NAMALWA (cell line): ENCODE measurements around the gene PPP2R2D.
"Not testable (repeated sequence)": the region's sequence is repeated elsewhere in the genome, so short reads cannot be mapped to it uniquely, and the experiment has no call there.

Experiments
- DNase-seq: peaks from one replicate; pipeline ENCODE4 v3.0.0-alpha.2; 2015; ENCODE audit warnings: low spot score

Gene PPP2R2D

DNA sequence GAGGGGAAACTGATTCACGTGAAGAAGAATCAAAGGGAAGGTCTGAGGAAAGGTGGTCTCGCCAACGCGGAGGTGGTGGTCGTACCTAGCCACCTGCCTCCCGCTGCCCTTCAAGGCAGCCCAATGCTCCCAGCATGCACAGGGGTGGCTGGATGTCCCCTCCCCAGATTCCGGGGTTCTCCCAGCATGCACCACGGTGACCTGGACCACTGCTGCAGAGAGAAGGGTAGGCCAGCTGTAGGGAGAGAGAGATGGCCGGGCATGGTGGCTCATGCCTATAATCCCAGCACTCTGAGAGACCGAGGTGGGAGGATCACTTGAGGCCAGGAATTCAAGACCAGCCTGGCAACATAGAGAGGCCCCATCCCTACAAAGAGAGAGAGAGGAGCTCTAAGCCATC, 32.4 kb upstream of the PPP2R2D start:
- DNase-seq, result no peak

DNA sequence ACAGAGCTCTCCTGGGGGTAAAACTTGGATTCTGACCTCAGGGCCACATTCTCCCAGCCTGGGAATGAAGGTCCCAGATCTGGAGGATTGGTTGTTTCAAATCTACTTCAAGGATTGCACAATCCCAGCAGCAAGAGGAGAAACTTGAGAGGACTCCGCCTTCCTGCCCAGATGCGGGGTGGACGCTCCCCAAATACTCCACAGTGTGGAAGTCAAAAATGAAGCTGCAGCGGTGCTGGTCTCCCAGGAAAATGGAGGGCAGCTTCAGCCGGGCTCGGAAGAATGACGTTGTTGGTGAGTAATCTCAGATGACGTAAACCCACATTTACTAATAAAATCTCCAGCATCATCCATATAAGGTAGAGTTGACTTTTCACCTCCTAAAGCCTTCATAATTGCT, 31.5 kb upstream of the PPP2R2D start:
- DNase-seq, result no peak

DNA sequence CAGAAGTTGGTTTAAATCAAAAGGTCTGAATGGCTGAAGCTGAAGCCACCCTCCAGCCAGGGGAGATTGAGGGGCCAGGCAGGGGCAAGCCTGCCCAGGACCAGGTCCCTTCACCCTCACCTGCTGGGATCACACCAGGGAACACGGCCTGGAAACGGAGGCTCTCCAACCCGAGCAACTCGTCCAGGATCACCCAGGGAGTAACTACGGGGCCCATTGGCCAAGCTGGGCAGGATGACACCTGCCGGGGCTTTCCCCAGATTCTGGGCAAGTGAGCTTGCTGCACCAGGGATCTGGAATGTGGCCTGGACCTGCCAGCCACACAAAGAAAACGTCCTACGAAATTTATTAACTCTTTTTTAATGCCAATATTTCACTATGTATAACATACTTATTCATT, 30.4 kb upstream of the PPP2R2D start:
- no peak for DNase-seq

DNA sequence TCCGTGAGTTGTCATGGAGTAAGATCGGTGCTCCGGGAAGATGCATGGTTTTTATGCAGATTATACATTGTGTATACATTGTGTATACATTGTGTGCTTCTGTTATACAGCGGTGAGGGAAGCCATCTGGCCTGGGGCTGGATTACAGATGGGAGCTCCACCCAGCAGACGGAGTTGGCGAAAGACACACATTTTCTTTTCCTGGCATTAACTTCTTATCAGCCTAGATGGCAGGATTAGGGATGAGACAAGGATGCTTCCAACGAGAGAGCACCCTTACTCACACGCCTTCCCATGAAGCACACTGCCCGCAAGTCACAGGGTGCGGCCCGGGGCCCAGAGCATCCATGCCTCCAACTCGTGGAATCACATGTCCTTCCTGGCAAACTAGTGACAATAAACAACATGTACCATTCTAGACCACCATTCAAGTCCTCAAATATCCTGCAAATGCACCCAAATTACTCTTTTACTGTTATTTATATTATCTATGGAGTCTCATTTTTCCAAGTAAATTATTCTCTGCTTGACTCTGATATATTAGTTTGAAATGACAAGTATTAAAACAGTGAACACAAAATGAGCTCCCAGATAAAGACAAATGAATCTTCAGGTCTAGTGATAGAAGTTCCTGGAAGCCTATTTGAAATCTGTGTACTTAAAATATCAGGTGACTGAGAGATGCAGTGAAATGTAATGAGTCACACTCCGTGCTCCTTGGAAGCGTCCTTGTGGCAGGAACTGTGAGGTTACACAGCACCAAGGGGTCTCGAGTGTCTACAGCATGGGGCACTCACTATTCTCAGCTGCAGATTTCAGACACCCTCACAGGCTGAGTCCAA, 29.8 kb upstream of the PPP2R2D start:
- no peak for DNase-seq

DNA sequence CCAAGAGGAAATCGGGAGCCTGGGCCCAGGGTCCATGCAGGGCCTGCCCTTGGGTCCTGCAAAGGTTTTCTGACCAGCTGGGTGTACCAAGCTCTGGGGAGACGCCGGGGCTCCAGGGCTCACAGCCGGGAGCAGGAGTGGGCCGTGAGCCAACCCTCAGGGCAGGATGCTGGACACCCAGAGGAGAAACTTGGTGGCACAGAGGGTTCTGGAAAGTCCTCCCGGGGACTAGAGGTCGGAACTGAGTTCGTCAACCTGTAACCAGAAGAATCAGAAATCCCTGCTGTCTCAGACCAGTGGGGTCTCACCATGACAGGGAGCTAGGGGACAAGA, 29.2 kb upstream of the PPP2R2D start:
- no peak for DNase-seq

DNA sequence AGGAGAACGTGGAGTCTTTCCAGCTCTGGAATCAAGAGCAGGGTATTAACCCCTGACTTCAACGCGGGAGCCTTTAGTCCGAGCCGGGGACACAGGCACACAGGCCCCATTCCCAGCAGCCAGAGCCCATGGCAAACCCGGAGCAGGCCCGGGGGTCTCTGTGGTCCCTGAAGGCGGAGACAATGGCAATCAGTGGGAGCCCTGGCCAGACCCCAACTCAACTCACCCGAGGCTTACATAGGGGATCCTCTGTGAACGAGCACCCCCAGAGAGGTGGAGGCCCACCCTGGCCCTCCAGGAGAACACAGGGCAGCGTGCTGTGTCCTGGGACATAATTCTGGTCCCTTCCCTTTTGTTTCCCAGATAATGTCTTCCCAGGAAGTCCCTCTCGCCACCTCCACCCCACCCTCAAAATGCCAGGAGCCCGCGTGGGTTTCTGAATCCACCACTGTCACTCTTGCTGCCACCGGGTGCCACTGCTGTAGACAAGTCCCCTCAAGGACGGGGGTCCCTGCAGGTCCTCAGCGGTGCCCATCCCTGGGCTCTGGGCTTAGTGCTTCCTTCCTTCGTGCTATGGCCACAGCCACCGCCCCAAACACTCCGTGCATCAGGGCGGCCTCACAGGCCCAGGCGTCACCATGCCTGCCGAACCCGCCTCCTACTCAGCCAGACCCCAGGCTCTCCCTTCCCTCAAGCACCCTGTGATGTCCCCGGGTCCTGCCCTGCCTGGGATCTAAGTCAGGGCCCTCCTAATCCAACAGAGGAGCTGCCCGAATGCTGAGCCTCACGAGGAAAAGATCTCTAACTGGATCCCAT, 28.6 kb upstream of the PPP2R2D start:
- no peak for DNase-seq

DNA sequence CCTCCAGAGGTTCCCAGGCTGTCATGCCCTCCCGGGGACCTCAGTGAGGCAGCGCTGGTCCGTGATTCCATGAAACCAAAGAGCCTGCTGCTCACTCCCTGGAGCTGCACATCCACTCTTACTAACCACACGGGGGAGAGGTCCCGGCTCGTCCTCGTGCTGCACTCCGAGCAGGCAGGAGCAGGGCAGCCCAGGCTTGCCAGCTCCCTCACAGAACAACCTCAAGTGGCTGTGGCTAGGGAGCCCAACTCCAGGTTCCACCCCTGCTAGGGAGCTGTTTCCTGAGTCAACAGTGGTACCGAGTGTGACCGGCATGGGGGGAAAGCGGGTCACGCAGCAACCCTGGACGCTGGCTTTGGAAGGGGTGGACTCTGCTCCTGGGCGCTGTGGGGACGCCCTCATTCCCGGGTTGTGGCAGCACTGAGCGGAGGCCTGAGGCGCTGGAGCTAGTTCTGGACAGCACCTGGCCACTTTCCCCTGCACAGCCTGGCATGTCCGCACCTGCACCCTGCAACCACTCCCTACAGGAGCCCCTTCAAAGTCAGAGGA, 27.9 kb upstream of the PPP2R2D start:
- DNase-seq, result no peak

DNA sequence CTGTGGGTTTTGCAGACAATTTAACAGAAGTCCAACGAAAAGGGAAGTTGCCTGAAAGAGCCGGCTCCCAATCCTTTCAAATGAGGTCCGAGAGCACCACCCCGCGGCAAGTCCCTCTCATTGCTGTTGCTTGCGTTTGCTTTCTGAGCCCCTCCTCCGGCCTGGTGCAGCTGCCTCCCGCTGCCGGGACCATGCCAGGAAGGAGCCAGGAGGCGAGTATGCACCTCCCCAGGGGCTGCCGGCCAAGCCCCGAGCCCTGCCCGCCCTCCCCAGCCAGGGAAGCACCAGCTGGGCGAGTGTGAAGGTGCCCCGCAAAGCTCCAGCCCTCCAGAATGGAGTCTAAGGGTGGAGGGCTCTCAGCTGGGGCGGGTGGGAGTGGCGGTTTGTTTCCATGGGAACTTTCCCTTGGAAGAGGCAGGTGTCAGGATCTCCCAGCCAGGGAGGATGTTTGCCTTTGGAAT, 25.8 kb upstream of the PPP2R2D start:
- peak; percentile 89 for DNase-seq

DNA sequence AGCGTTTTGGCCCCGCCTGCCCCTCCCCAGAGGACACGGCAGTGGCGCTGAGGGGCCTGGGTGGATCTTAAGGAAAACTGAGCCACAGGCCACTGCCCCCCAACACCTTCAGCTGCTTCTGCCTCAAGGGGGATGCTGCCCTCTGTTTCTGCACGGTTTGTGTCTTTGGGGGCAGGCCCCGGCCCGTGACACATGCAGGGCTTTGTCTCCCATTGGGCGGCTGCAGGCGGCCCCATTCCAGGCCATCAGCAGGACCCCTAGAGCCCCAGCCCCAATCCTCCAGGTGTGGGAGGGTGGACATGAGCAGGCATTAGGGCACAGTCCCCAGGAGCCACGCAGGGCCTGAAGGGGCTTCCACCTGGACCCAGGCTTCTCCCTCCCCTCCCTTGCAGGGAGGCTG, 25.3 kb upstream of the PPP2R2D start:
- no peak for DNase-seq

DNA sequence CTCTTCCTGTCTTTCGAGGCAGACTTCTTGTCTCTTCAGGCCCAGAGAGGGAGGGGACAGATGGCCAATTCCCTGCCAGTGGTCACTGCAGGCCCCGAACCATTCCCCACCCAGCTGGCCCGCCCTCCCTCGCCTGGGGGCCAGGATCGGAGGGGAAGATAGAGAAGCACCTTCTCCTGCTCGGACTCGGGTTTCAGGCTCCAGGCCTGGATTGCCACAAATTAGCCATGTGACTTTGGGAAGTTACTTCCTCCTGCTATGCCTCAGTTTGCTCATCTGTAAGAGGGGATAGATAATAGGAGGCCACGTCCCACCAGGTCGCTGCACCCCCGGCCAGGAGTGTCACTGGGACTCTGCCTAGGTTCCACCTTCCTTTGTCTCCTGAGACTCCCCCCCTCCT, 24.8 kb upstream of the PPP2R2D start:
- no peak for DNase-seq

DNA sequence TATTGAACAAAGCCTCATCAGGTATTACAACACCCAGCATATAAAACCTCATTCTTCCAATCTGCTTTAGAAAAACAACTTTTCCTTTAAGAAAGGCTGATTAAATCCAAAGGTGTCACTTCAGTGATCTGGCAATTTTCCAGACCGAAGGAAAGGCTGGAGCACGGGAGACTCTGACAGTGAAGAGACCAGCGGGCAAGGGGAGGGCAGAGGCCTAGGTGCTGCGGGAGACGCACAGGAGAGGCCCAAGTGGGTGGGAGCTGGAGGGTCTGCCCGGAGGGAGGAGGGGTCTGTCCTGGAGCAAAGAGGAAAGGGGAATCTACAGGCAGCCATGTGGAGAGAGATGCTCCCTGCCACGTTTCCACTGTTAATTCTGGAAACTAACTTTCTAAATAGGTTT, 24.3 kb upstream of the PPP2R2D start:
- DNase-seq, result no peak

DNA sequence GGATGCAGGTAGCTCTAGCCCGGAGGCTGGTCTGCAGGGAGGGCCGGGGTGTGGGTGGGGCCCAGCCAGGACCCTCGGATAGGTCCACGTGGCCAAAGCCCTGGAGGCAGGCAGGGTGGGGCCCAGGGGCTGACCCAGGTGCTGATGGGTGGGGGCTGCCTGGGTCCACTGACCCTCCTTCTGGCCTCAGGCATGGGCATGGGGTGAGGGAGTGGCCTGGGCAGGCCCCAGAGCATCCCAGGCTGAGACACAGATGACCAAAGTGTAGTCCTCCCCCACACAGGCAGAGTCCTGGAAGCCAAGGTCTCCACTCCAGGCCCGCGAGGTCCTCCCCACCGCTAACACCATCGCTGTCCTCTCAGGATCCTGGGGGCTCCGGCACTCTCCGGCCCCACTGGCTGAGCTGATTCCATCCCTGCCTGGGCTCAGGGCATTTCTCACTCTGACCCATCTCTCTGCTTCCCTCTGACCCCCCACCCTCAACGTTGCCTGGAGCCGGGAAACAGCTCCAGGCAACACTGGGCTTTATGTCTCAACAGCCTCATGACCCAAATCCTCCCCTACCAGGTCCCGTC, 20.7 kb upstream of the PPP2R2D start:
- no peak for DNase-seq

DNA sequence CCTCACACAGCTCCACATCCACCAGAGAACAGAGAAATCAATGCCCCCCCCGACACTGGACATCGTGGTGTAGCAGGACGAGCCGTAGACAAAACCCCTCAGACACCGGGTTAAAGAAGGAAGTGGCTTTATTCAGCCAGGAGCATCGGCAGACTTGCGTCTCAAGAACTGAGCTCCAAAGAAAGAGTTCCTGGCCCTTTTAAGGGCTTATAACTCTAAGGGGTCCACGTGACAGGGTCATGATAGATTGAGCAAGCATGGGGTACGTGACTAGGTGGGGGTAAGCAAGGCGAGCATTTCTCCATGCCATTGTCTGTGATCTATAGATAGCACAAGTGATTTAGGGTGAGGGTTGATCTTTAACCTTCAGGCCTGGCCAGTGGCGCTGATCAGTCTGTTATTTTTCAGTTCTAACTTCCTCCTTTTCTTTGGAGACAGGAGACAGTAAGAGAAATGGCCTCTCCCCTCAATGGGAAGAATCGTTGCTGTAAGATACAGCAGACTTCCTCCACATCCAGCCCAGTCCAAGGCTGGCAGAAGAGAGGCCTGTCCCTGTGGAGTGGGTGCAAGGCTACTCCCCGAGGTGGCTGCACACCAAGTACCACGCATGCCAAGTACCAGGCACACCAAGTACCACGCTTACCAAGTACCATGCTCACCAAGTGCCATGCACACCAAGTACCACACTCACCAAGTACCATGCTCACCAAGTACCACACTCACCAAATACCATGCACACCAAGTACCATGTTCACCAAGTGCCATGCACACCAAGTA, 19.5 kb upstream of the PPP2R2D start:
- no peak for DNase-seq

DNA sequence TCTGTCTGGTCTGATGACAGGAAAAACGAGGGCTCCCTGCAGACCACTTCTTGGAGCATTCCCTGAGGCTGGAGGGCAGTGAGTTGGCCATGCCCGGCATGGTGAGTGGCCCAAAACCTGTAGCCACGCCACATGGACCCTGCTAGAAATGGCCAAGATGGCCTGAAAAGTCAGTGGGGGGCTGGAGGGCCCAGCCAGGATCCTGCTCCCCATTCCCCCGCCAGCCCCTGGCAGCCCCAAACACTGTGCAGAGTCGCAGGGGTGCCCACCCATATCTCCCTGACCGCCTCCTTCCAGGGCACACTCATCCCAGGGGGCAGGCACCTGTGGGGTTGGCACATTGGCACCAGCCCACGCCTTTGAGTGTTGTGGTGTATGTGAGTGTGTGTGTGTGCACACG, 18.7 kb upstream of the PPP2R2D start:
- no peak for DNase-seq

DNA sequence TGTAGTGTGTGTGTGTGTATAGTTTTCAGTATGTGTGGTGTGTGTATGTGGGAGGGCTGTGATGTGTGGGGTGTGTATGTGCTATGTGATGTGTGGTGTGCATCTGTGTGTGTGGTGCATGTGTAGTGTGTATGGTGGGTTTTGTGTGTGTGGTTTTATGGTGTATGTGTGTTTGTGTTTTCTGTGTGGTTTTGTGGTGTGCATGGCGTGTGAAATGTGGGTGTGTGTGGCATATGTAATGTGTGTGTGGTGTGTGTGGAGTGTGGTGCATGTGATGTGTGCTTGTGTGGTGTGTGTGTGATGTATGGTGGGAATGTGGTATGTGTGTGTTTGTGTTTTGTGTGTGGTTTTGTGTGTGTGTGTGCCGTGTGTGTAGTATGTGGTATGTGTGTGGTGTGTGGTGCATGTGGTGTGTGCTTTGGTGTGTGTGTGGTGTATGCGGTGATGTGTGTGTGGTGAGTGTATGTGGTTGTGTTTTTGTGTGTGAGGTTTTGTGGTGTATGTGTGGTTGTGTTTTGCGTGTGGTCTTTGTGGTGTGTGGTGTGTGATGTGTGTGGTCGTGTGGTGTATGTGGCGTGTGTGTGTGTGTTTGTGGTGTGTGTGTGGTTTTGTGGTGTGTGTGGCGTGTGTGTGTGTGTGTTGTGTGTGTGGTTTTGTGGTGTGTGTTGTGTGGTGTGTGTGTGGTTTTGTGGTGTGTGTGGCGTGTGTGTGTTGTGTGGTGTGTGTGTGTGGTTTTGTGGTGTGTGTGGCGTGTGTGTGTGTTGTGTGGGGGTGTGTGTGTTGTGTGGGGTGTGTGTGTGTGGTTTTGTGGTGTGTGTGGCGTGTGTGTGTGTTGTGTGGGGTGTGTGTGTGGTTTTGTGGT, 18.0 kb upstream of the PPP2R2D start:
- no peak for DNase-seq

DNA sequence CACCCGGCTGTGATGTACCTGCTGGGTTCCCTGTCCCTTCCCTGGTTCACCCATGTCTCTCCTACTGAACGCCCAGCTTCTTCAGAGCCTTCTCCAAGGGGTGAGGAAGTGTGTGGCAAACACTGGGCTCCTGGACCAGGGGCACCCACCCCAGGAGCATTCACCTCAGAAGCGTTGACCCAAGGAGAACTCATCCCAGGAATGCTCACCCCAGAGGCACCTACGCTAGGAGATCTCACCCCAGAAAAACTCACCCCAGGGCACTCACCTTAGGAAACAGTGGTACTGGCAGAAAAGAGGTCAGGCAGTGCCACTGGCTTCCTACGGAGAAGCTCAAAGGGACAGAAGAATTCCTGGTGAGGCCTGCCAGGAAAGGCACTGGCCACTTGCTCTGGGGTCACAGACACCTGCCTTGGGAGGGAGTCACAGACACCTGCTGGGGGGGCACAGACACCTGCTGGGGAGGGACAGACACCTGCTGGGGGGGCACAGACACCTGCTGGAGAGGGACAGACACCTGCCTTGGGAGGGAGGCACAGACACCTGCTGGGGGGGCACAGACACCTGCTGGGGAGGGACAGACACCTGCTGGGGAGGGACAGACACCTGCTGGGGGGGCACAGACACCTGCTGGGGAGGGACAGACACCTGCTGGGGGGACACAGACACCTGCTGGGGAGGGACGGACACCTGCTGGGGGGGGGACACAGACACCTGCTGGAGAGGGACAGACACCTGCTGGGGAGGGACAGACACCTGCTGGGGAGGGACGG, 17.0 kb upstream of the PPP2R2D start:
- not testable (repeated sequence) for DNase-seq

DNA sequence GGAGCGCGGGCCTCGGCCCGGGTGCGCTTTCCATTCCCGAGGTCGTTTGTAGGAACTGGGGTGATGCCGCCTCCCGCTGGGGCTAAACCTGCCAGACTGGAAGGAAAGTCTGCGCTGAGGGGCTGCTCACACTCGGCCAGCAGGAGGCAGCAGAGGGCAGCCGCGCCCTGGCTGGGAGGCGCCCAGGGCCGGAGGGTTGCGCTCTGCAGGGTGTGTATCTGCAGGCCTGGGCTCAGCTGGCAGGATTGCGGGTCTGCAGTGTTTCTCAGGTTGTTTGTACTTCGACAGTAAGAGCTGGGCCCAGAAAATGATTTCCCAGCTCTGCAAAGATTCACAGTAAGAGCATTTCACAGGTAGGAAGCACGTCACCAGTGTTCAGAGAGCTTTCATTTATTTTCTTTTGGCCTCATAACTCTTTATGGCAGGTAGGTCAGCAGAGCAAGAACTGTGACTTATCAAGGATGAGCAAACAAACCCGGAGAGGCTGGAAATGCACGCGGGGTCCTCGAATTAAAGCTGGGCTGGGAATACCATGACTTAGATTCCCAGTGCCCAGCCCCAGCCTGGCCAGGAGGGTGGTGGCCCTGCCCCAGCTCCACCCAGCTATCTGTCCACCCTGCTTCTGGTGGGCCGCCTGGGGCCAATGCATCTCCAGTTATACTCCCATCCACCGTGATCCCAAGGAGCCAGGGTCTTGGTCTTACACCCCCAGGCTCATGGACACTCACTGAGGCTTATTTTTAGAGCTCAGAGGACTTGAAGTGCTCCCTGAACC, 15.2 kb upstream of the PPP2R2D start:
- DNase-seq, result no peak

DNA sequence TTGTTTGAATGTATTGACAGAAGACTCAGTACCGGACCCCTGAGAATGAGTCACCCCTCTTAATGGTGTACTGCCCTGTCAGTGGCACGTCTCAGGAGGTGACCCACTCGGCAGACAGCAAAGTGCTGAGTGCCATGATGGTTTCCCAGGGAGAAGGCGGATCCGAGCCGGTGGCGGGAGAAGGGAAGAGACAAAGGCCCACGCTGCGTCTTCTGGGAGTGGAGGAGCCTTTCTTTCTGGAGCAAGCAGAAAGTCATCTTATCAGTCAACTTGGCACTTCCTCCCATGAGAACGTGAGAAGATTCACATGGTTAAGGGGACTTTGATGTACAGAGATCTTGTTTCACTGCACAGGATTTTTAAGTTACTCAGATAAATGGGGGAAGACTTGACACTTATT, 14.6 kb upstream of the PPP2R2D start:
- no peak for DNase-seq

DNA sequence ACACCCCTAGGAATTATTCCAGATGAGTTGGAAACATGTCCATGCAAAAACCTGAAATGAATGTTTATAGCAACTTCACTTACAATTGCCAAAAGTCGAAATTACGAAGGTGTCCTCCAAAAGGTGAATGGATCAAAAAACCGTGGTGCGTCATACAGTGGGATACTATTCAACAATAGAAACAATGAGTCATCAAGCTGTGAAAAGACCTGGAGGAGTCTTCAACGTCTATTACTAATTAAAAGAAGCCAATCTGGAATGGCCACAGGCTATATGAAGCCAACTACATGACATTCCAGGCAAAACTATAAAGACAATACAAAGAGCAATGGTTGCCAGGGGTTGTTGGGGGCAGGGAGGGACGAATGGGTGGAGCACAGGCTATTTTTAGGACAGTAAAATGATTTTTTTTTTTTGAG, 12.6 kb upstream of the PPP2R2D start:
- no peak for DNase-seq
